ENCODE results near the gene STIM2. TPM values are rescaled to one million over a fixed set of nuclear protein-coding genes. Genes with fewer than 3 reads are reported as not detected.

Gene STIM2
- total and polyA plus RNA-seq, 2 of the 4 experiments (the other 2 are of a cell fraction), result 16.1 to 27.6 TPM

DNA sequence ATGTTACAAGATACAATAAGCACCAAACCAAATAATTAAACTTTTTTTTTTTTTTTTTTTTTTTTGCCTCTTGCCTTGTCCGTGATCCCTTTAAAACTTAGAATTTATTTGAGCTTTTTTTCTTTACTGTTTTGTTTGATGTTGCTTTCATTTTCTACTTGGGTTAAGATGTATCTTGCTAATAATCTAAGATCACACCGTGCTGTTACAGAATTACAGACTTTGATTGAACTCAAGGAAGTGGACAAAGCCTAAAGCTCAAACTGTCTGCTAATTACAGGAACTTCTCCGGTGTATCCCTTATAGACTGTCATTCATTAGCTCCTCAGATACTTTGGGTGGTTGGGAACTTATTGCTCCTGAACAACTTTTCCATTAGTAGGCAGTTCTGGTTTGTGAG, 26.5 kb downstream of the STIM2 start:
- intact Hi-C loops (cut with micrococcal nuclease), result no loop called here
- Histone ChIP-seq H2BK15ac (ENCODE audit: low read depth, low read length) (no peak overlapping the region), H3K36me3 (ENCODE audit: control insufficient read depth, insufficient read depth, low read length) (no peaks in the 10 kb centered on the region), H2BK120ac (ENCODE audit: low read depth, low read length) (no peak overlapping the region), H4K91ac (ENCODE audit: insufficient read depth, low read depth, low read length) (no peak overlapping the region), H3K56ac (ENCODE audit: extremely low read depth, insufficient read depth, low read length) (no peak overlapping the region), H3K27me3 (ENCODE audit: control insufficient read depth, insufficient read depth, low read length) (no peaks in the 10 kb centered on the region), H3K4ac (ENCODE audit: low read depth, low read length) (no peak overlapping the region), H3K79me1 (ENCODE audit: low read depth in 1 of 2, low read length in 2 of 2) (peaks cover 24 to 37% of the 10 kb centered on the region in 2 experiments), H3K4me1 (ENCODE audit: control insufficient read depth, insufficient read depth, low read length) (no peaks in the 10 kb centered on the region), H3K18ac (ENCODE audit: low read depth, low read length) (no peak overlapping the region), H3K14ac (replicated peaks; ENCODE audit: low read depth, low read length) (no peak overlapping the region), H3K4me2 (ENCODE audit: low read depth, low read length) (no peak overlapping the region), H4K20me1 (ENCODE audit: insufficient read depth, low read length) (no peaks in the 10 kb centered on the region; the same call in 1 of the 2 replicates), H3K23ac (ENCODE audit: low read depth, low read length) (no peak overlapping the region), H3K27ac (ENCODE audit: insufficient read depth, low read length) (no peak overlapping the region), H2AK9ac (replicated peaks; ENCODE audit: low read depth, low read length, poor library complexity) (no peak overlapping the region), H3K9me3 (ENCODE audit: control insufficient read depth, insufficient read depth, low read length) (no peaks in the 10 kb centered on the region), H2AK5ac (ENCODE audit: low read depth, low read length) (no peak overlapping the region), H3K4me3 (ENCODE audit: insufficient read depth, low read depth, low read length) (no peak overlapping the region), H2BK20ac (ENCODE audit: low read depth, low read length) (no peak overlapping the region), H2BK5ac (ENCODE audit: low read depth, low read length, poor library complexity, severe bottlenecking) (no peak overlapping the region), H3K9ac (ENCODE audit: low read depth, low read length) (no peak overlapping the region), H4K5ac (ENCODE audit: low read depth, low read length) (no peak overlapping the region), H4K8ac (ENCODE audit: low read depth in 2 of 2, low read length in 2 of 2) (no peak overlapping the region), H3K9me1 (ENCODE audit: insufficient read depth, low read length) (no peaks in the 10 kb centered on the region), H2AFZ (replicated peaks; ENCODE audit: low read length, poor library complexity) (no peak overlapping the region)
- ATAC-seq (ENCODE audit: low read depth) (no peak), DNase-seq (no peak)
- dilution Hi-C loops (cut with HindIII; ENCODE audit: low sequenced_read_pairs, unreplicated experiment), result no loop called here
- TF ChIP-seq CEBPB (IDR thresholded peaks at IDR 0.05; ENCODE audit: low read depth, low read length), result no peak
- no peak for TF ChIP-seq NFE2L2 (IDR thresholded peaks at IDR 0.05; ENCODE audit: low read depth, low read length)
- TF ChIP-seq SMC3 (IDR thresholded peaks at IDR 0.05; ENCODE audit: low read depth, low read length), result no peak
- no peak for TF ChIP-seq POLR2A (IDR thresholded peaks at IDR 0.05; ENCODE audit: low read depth, low read length)
- no peak for TF ChIP-seq MAZ (IDR thresholded peaks at IDR 0.05; ENCODE audit: borderline replicate concordance, low read depth, low read length)
- TF ChIP-seq ELK1 (IDR thresholded peaks at IDR 0.05; ENCODE audit: borderline replicate concordance, low read depth, low read length), result no peak
- no peak for TF ChIP-seq CTCF (conservative IDR thresholded peaks at IDR 0.05; ENCODE audit: low read depth, low read length)
- no peak for TF ChIP-seq RFX5 (IDR thresholded peaks at IDR 0.05; ENCODE audit: low read depth, low read length)
- no peak for TF ChIP-seq MXI1 (IDR thresholded peaks at IDR 0.05; ENCODE audit: borderline replicate concordance, low read depth, low read length)
- no peak for TF ChIP-seq CHD1 (IDR thresholded peaks at IDR 0.05; ENCODE audit: low read depth, low read length)
- TF ChIP-seq RAD21 (IDR thresholded peaks at IDR 0.05; ENCODE audit: low read length), result no peak
- TF ChIP-seq RCOR1 (IDR thresholded peaks at IDR 0.05; ENCODE audit: insufficient replicate concordance, low read length), result no peak
- TF ChIP-seq BHLHE40 (IDR thresholded peaks at IDR 0.05; ENCODE audit: low read depth, low read length), result no peak
- TF ChIP-seq, protein P1, sequence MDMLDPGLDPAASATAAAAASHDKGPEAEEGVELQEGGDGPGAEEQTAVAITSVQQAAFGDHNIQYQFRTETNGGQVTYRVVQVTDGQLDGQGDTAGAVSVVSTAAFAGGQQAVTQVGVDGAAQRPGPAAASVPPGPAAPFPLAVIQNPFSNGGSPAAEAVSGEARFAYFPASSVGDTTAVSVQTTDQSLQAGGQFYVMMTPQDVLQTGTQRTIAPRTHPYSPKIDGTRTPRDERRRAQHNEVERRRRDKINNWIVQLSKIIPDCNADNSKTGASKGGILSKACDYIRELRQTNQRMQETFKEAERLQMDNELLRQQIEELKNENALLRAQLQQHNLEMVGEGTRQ (IDR thresholded peaks at IDR 0.05; ENCODE audit: low read depth, low read length), result no peak
- no peak for TF ChIP-seq MAFK (IDR thresholded peaks at IDR 0.05; ENCODE audit: low read depth, low read length)
- no peak for TF ChIP-seq FOS (IDR thresholded peaks at IDR 0.05; ENCODE audit: low read depth, low read length)
- in situ Hi-C loops (cut with MboI; ENCODE audit: low sequenced_read_pairs), result no loop called here
- POLR2A ChIA-PET (ENCODE audit: unreplicated experiment), result no interaction called here
- BruUV-seq (replicated peaks), result no TSS peak
- CTCF ChIA-PET, result interaction anchor here (0.6 to 0.9 kb wide), 4 partner anchors 16 to 584 kb away, joined by 3 to 4 read pairs (median 3); no protein-coding TSS in a partner anchor
- WGBS, 2 experiments (ENCODE audit: extremely low coverage in 2 of 2, insufficient read length in 1 of 2), result no CpG with 5 or more reads among the region's 3 CpGs
